GM12878 (cell line): Measurements from ENCODE around the gene PTPRD. TPM values are rescaled to one million over a fixed set of nuclear protein-coding genes. Genes with fewer than 3 reads are reported as not detected.

Experiments used
- ATAC-seq: fragments of 200-7000 bp; cut with Tn5 transposase; 3 replicates; pipeline ENCODE4 v1.9.1; 2020; ENCODE audit warnings: mild to moderate bottlenecking, moderate library complexity
- BruUV-seq: library from RNA; stranded (reverse); fragments of 400-500 nt; replicated peaks from 2 replicates; lab custom pipeline; 2021; lab: Mats Ljungman, UMichigan
- CTCF ChIA-PET: fragments of 300-600 bp; sonication (Branson Sonifier 250); formaldehyde crosslinking; extraction: SDS; loops from one replicate; lab custom pipeline; 2021; ENCODE audit warnings: inconsistent platforms; lab: Yijun Ruan, JAX
- POLR2A ChIA-PET: fragments of 350-600 bp; formaldehyde crosslinking; extraction: SDS; loops from one replicate; lab custom pipeline; 2021; ENCODE audit warnings: inconsistent platforms; lab: Charles Lee
- RAD21 ChIA-PET: fragments of 300-600 bp; sonication (Branson Sonifier 250); formaldehyde crosslinking; loops from one replicate; lab custom pipeline; 2023; ENCODE audit warnings: antibody characterized with exemption; ENCODE audit not compliant: unreplicated experiment; lab: Charles Lee
- SMC1A ChIA-PET: fragments of 300-600 bp; sonication (Branson Sonifier 250); formaldehyde crosslinking; loops from one replicate; lab custom pipeline; 2023; ENCODE audit not compliant: unreplicated experiment, uncharacterized antibody; lab: Charles Lee
- DNase-seq: peaks from one replicate; pipeline ENCODE4 v3.0.0-alpha.2; 2011; ENCODE audit warnings: low read depth, low spot score
- FAIRE-seq: peaks from 3 replicates; lab custom pipeline; 2011; peaks lifted over from hg19 to GRCh38; lab: Jason Lieb, UNC
- H2AFZ ChIP-seq: 2 replicates; pipeline ENCODE4 v1.6.0; 2011; ENCODE audit warnings: low read depth, low read length, control low read depth; ENCODE audit not compliant: control insufficient read depth
- H3K27ac ChIP-seq: 2 replicates; pipeline ENCODE4 v1.5.1; 2011; ENCODE audit warnings: control low read depth; ENCODE audit not compliant: control insufficient read depth, insufficient read depth
- H3K27me3 ChIP-seq, 2 experiments: replicated peaks in 1 of 2; 2 replicates each; pipeline versions ENCODE4 v1.6.0 to v1.6.1; 2011; ENCODE audit warnings: low read length in 1 of 2; ENCODE audit not compliant: control insufficient read depth in 2 of 2, insufficient read depth in 2 of 2
- H3K36me3 ChIP-seq, 2 experiments: 2 replicates each; pipeline ENCODE4 v1.5.1; 2011; ENCODE audit warnings: low read length in 1 of 2; ENCODE audit not compliant: control insufficient read depth in 2 of 2, insufficient read depth in 2 of 2
- H3K4me1 ChIP-seq: 2 replicates; pipeline ENCODE4 v1.6.1; 2011; ENCODE audit warnings: mild to moderate bottlenecking, low read length, moderate library complexity, mixed read lengths; ENCODE audit not compliant: control insufficient read depth, insufficient read depth
- H3K4me2 ChIP-seq: 2 replicates; pipeline ENCODE4 v1.6.0; 2011; ENCODE audit warnings: control low read depth; ENCODE audit not compliant: control insufficient read depth, insufficient read depth
- H3K4me3 ChIP-seq: fragments of 200-600 bp; sonication (generic); 2 replicates; pipeline ENCODE4 v1.5.1; 2016
- H3K79me2 ChIP-seq: 2 replicates; pipeline ENCODE4 v1.6.0; 2011; ENCODE audit warnings: low read length; ENCODE audit not compliant: control insufficient read depth, insufficient read depth
- H3K9ac ChIP-seq: 2 replicates; pipeline ENCODE4 v1.8.0; 2011; ENCODE audit warnings: low read length, control low read depth, mixed read lengths; ENCODE audit not compliant: control insufficient read depth, insufficient read depth
- H3K9me3 ChIP-seq: replicated peaks from 3 replicates; pipeline ENCODE4 v1.5.1; 2011; ENCODE audit warnings: mild to moderate bottlenecking, low read length; ENCODE audit not compliant: control insufficient read depth, insufficient read depth
- H4K20me1 ChIP-seq: 2 replicates; pipeline ENCODE4 v1.6.0; 2011; ENCODE audit not compliant: control insufficient read depth, insufficient read depth
- ATF7 ChIP-seq: fragments of 450-650 bp; IDR thresholded peaks from 2 replicates; pipeline ENCODE4 v1.6.1; 2016; ENCODE audit warnings: low read depth, mild to moderate bottlenecking
- CBX3 ChIP-seq: fragments of 200-600 bp; sonication (generic); IDR thresholded peaks from 2 replicates; pipeline ENCODE4 v1.6.1; 2016; ENCODE audit warnings: low read depth, borderline replicate concordance
- CBX5 ChIP-seq: sonication (generic); IDR thresholded peaks from 2 replicates; pipeline ENCODE4 v1.6.1; 2016; ENCODE audit warnings: low read depth, moderate library complexity, mild to moderate bottlenecking, inconsistent platforms
- CREB1 ChIP-seq: IDR thresholded peaks from 2 replicates; pipeline ENCODE4 v1.6.1; 2012; ENCODE audit warnings: low read depth, mild to moderate bottlenecking, inconsistent platforms
- DPF2 ChIP-seq: fragments of 450-650 bp; IDR thresholded peaks from 2 replicates; pipeline ENCODE4 v1.6.1; 2017; ENCODE audit warnings: mild to moderate bottlenecking
- E2F4 ChIP-seq: IDR thresholded peaks from 2 replicates; pipeline ENCODE4 v1.6.1; 2012; ENCODE audit warnings: low read depth, low read length, improper control_type of control experiment
- EGR1 ChIP-seq, 2 experiments: IDR thresholded peaks; 1 replicate in 1 of 2; 2 replicates in 1 of 2; pipeline ENCODE4 v1.6.1; 2011 to 2012; ENCODE audit warnings: low read depth in 2 of 2, low read length in 2 of 2, borderline replicate concordance in 1 of 2, mild to moderate bottlenecking in 1 of 2, moderate library complexity in 1 of 2
- HCFC1 ChIP-seq: fragments of 150-350 bp; IDR thresholded peaks from 2 replicates; pipeline ENCODE4 v1.6.1; 2014; ENCODE audit warnings: low read length
- KAT2A ChIP-seq: conservative IDR thresholded peaks from 2 replicates; pipeline ENCODE4 v1.6.1; 2011; ENCODE audit warnings: low read depth, low read length; ENCODE audit not compliant: control insufficient read depth
- PBX3 ChIP-seq: IDR thresholded peaks from 2 replicates; pipeline ENCODE4 v1.6.1; 2011; ENCODE audit warnings: mild to moderate bottlenecking, low read depth, low read length, moderate library complexity; ENCODE audit not compliant: insufficient replicate concordance
- RAD21 ChIP-seq: IDR thresholded peaks from 2 replicates; pipeline ENCODE4 v1.6.1; 2011; ENCODE audit warnings: mild to moderate bottlenecking, low read depth, low read length, moderate library complexity; ENCODE audit not compliant: insufficient read depth
- RCOR1 ChIP-seq: conservative IDR thresholded peaks from 2 replicates; pipeline ENCODE4 v1.6.1; 2012; ENCODE audit warnings: low read depth, low read length, improper control_type of control experiment
- RFX5 ChIP-seq: IDR thresholded peaks from 2 replicates; pipeline ENCODE4 v1.6.1; 2011; ENCODE audit warnings: low read depth, low read length, improper control_type of control experiment
- SMAD5 ChIP-seq: IDR thresholded peaks from 2 replicates; pipeline ENCODE4 v1.6.1; 2016; ENCODE audit warnings: antibody characterized with exemption, low read depth
- SREBF1 ChIP-seq: IDR thresholded peaks from 2 replicates; pipeline ENCODE4 v1.6.1; 2012; ENCODE audit warnings: mild to moderate bottlenecking, low read length
- TBL1XR1 ChIP-seq: IDR thresholded peaks from 2 replicates; pipeline ENCODE4 v1.6.1; 2012; ENCODE audit warnings: low read depth, low read length, improper control_type of control experiment
- WGBS: methylation state at CpG from one replicate; pipeline ENCODE4 v1.1.6; 2016; ENCODE audit warnings: low lambda C conversion rate; ENCODE audit not compliant: insufficient replicate concordance, insufficient coverage; ENCODE audit errors: missing lambda C conversion rate; 5-methylcytosine and 5-hydroxymethylcytosine counted together
- in situ Hi-C: fragments of 300-500 bp; cut with MboI; formaldehyde crosslinking; loops from 9 replicates; pipeline ENCODE4 v1.14.3; 2018; ENCODE audit warnings: mixed read lengths
- intact Hi-C: fragments of 100-400 bp; cut with micrococcal nuclease; formaldehyde crosslinking; loops from one replicate; pipeline ENCODE4 v1.14.2; 2022; ENCODE audit not compliant: unreplicated experiment
- polyA plus RNA-seq, 11 experiments: library from polyadenylated mRNA; depleted of rRNA in 4 of 11; unstranded in 6 of 11; stranded (reverse) in 5 of 11; fragments of >200 nt; fragmentation: Nextera tagmentation in 4 of 11; fragmentation: Illumina TruSeq in 1 of 11; extraction: Ambion mirVana in 4 of 11; extraction: Trizol in 1 of 11; gene quantifications; 1 replicate in 1 of 11; 2 replicates in 10 of 11; pipeline versions ENCODE4 v1.2.1 to v1.2.3, GENCODE V29; 2011 to 2016; ENCODE audit warnings: inconsistent platforms in 2 of 11, missing spikeins in 2 of 11, low read depth in 1 of 11
- total RNA-seq, 4 experiments: library from RNA; depleted of rRNA in 3 of 4; stranded (reverse); fragments of >200 nt in 3 of 4; fragmentation: Illumina TruSeq in 1 of 4; extraction: Trizol in 1 of 4; gene quantifications; 2 replicates each; pipeline versions ENCODE4 v1.2.1 to v1.2.3, GENCODE V29; 2013 to 2021

The PTPRD gene
- total and polyA plus RNA-seq, 10 of the 15 experiments (the other 5 are each of a cell fraction or from before 2014, with no cell fraction given), result under 0.01 to 0.05 (median 0.01) TPM; not detected in 7

- Histone ChIP-seq H3K27ac (no peak overlapping the region), H2AFZ (no peak overlapping the region), H4K20me1 (no peaks in the 10 kb centered on the region), H3K27me3 (no peaks in the 10 kb centered on the region), H3K4me2 (no peak overlapping the region), H3K4me3 (no peak overlapping the region), H3K4me1 (no peaks in the 10 kb centered on the region)
- FAIRE-seq (no peak), ATAC-seq (no peak), DNase-seq (no peak)
- RAD21 ChIA-PET, result no interaction called here
- CTCF ChIA-PET, result interaction anchor here (0.6 kb wide), 1 partner anchor 1181 kb away, joined by 3 read pairs; no protein-coding TSS in a partner anchor
- intact Hi-C loops, result no loop called here
- SMC1A ChIA-PET, result no interaction called here
- no peak for TF ChIP-seq KAT2A
- no peak for TF ChIP-seq RFX5
- no peak for TF ChIP-seq SREBF1
- TF ChIP-seq RCOR1, result no peak
- no peak for TF ChIP-seq DPF2
- TF ChIP-seq EGR1 (IDR thresholded peaks at IDR 0.05; ENCODE audit: borderline replicate concordance in 1 of 2, low read depth in 2 of 2, low read length in 2 of 2), result no peak
- TF ChIP-seq, all 136 proteins: peak for 0
- POLR2A ChIA-PET, result no interaction called here
- Histone ChIP-seq H3K9ac (no peak overlapping the region), H3K79me2 (no peaks in the 10 kb centered on the region), H3K9me3 (no peaks in the 10 kb centered on the region), H3K36me3 (no peaks in the 10 kb centered on the region)
- BruUV-seq, result no TSS peak
- in situ Hi-C loops, result no loop called here
Measured at GRCh38 chr9:8659108-8659507, 1953.7 kb downstream of the PTPRD start.

GRCh38 chr9:8655071-8655470 lies 1957.7 kb downstream of the PTPRD start:
- ATAC-seq (no peak), FAIRE-seq (no peak), DNase-seq (no peak)
- ChIA-PET RAD21 (no interaction called here), POLR2A (interaction anchor here (0.5 kb wide), 1 partner anchor 163 kb away, joined by 5 read pairs; no protein-coding TSS in a partner anchor), SMC1A (interaction anchor here (1.4 kb wide), 1 partner anchor 21 kb away, joined by 4 read pairs; no protein-coding TSS in a partner anchor), CTCF (no interaction called here)
- H3K4me2 ChIP-seq, result no peak overlapping the region
- BruUV-seq, result no TSS peak
- no peaks in the 10 kb centered on the region for H3K36me3 ChIP-seq
- intact Hi-C loops (no loop called here), in situ Hi-C loops (no loop called here)
- no peak overlapping the region for H3K4me3 ChIP-seq
- no peak overlapping the region for H2AFZ ChIP-seq
- no peaks in the 10 kb centered on the region for H3K79me2 ChIP-seq
- 0% methylated on average over 2 of the region's 2 CpGs for WGBS
- H4K20me1 ChIP-seq, result no peaks in the 10 kb centered on the region
- no peaks in the 10 kb centered on the region for H3K27me3 ChIP-seq
- no peaks in the 10 kb centered on the region for H3K9me3 ChIP-seq
- H3K27ac ChIP-seq, result no peak overlapping the region
- TF ChIP-seq CREB1 (no peak), TBL1XR1 (no peak), ATF7 (no peak), E2F4 (no peak), HCFC1 (no peak), RAD21 (no peak), SMAD5 (no peak), PBX3 (no peak), DPF2 (no peak), CBX5 (no peak), CBX3 (no peak)
- TF ChIP-seq, all 136 proteins: peak for 0
- Histone ChIP-seq H3K9ac (no peak overlapping the region), H3K4me1 (no peaks in the 10 kb centered on the region)
